ENCODE measurements around the gene AMY2A. TPM values are rescaled to one million over a fixed set of nuclear protein-coding genes. Genes with fewer than 3 reads are reported as not detected.
"Not testable (repeated sequence)": the region's sequence is repeated elsewhere in the genome, so short reads cannot be mapped to it uniquely, and the experiment has no call there.

AMY2A gene
- polyA plus RNA-seq = not detected

GRCh38 chr1:103616994-103617477 is at the start of gene AMY2A:
TSS of gene AMY2A (plus strand) at chr1:103617427. CDS start at chr1:103617441, 14 bp downstream.
- not testable (repeated sequence) for H3K27ac Mint-ChIP-seq; H3K4me1 Mint-ChIP-seq; H3K36me3 Mint-ChIP-seq; H3K4me3 Mint-ChIP-seq; DNase-seq; H3K27me3 Mint-ChIP-seq (ENCODE audit: low read depth in 3 of 3)
- H3K9me3 Mint-ChIP-seq = peaks cover 0 to 14% (median 3%) of the 10 kb centered on the region in 6 donors

DNA sequence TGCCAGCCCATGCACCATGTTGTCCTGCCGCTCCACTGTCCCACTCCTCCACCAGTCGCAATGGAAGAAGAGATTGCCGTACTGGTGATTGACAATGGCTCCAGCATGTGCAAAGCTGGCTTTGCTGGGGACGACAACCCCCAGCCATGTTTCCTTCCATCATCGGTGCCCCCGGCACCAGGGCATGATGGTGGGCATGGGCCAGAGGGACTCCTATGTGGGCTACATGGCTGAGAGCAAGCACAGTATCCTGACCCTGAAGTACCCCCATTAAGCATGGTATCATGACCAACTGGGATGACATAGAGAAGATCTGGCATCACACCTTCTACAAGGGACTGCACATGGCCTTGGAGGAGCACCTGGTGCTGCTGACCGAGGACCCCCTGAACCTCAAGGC is 47.7 kb upstream of the AMY2A start:
- no peaks in the 10 kb centered on the region for H3K4me1 Mint-ChIP-seq
- no peaks in the 10 kb centered on the region for H3K27me3 Mint-ChIP-seq (ENCODE audit: low read depth in 3 of 3)
- H3K4me3 Mint-ChIP-seq = no peak overlapping the region
- H3K36me3 Mint-ChIP-seq = peaks cover 16 to 47% (median 31%) of the 10 kb centered on the region in 3 donors
- DNase-seq = no peak
- no peak overlapping the region for H3K27ac Mint-ChIP-seq
- H3K9me3 Mint-ChIP-seq = no peaks in the 10 kb centered on the region

- H3K4me1 Mint-ChIP-seq; DNase-seq; H3K27me3 Mint-ChIP-seq (ENCODE audit: low read depth in 3 of 3); H3K27ac Mint-ChIP-seq; H3K9me3 Mint-ChIP-seq; H3K4me3 Mint-ChIP-seq: not testable (repeated sequence)
- peaks cover 21 to 55% (median 30%) of the 10 kb centered on the region in 3 donors for H3K36me3 Mint-ChIP-seq
Measured at GRCh38 chr1:103571289-103571688, 45.9 kb upstream of the AMY2A start, which contains the start of gene AMY2B. TSS of gene AMY2B (plus strand) at chr1:103571589. CDS start at chr1:103571603, 14 bp downstream.

DNA sequence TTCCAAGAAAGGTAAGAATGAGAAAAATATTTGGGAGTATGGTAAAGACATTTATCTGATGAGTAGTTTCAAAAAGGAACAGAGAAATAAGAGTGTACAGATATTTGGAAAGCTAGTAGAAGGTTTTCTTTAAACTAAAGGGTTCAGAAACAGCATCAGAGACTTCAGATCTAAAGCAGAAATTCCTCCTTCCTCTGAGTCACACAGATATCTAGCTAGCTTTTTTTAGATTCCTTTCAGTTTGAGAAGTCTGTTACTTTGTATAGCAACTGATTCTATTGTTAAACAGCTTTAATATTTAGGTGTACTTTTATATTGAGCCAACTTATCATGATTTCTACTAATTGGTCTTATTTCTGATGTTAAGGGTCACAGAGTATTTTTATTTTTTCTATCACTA is 41.2 kb upstream of the AMY2A start:
- Mint-ChIP-seq H3K9me3 (no peaks in the 10 kb centered on the region), H3K36me3 (peaks cover 33 to 60% (median 35%) of the 10 kb centered on the region in 3 donors), H3K27ac (no peak overlapping the region), H3K4me1 (no peaks in the 10 kb centered on the region), H3K4me3 (no peak overlapping the region), H3K27me3 (ENCODE audit: low read depth in 3 of 3) (no peaks in the 10 kb centered on the region)
- no peak for DNase-seq

DNA sequence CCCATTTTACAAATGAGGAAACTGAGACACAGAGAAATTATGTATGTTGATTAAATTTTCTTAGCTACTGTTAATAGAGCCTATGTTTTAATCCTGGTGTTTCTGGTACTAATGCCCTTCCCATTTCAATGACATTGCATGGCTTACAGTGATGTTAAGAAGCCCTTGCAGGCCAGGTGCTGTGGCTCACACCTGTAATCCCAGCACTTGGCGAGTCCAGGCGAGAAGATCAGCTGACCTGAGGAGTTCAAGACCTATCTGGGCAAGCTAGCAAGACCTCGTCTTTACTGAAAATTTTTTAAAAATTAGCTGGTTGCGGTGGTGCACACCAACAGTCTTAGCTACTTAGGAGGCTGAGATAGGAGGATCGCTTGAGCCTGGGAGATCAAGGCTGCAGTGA is 40.4 kb upstream of the AMY2A start:
- H3K36me3 Mint-ChIP-seq = peaks cover 33 to 58% (median 35%) of the 10 kb centered on the region in 3 donors
- H3K27me3 Mint-ChIP-seq (ENCODE audit: low read depth in 3 of 3); H3K9me3 Mint-ChIP-seq; DNase-seq; H3K4me3 Mint-ChIP-seq; H3K27ac Mint-ChIP-seq; H3K4me1 Mint-ChIP-seq: not testable (repeated sequence)

DNA sequence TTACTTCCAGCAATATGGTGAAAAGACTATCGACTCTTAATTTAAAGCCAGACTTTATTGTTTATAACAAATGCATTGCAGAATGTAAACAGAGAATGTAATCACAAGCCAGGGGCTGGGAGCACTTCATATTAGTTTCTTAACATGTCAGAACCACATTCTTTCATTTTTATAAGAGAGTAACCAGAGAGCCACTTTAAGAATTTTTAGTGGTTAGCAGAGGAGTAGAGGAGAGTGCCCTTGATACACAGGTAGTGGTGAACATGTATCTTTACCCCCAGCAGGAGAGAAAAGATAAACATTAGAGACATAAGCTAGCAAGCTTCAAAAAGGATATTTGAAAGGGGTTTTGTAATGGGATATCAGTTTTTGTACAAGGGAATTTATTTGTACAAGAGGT is 34.8 kb upstream of the AMY2A start:
- H3K4me3 Mint-ChIP-seq = no peak overlapping the region
- no peak for DNase-seq
- H3K27ac Mint-ChIP-seq = no peak overlapping the region
- H3K9me3 Mint-ChIP-seq = peaks cover 0 to 3% (median 0%) of the 10 kb centered on the region in 6 donors
- H3K27me3 Mint-ChIP-seq (ENCODE audit: low read depth in 3 of 3) = peaks cover 0 to under 1% (median 0%) of the 10 kb centered on the region in 3 donors
- no peaks in the 10 kb centered on the region for H3K4me1 Mint-ChIP-seq
- H3K36me3 Mint-ChIP-seq = peaks cover 9 to 20% (median 14%) of the 10 kb centered on the region in 3 donors

- H3K27me3 Mint-ChIP-seq (ENCODE audit: low read depth in 3 of 3) = peaks cover 0 to 2% (median 0%) of the 10 kb centered on the region in 3 donors
- H3K36me3 Mint-ChIP-seq = peaks cover 9 to 12% (median 9%) of the 10 kb centered on the region in 3 donors
- no peak for DNase-seq
- H3K9me3 Mint-ChIP-seq = peaks cover 0 to 6% (median 2%) of the 10 kb centered on the region in 6 donors
- H3K4me3 Mint-ChIP-seq = no peak overlapping the region
- no peak overlapping the region for H3K27ac Mint-ChIP-seq
- no peaks in the 10 kb centered on the region for H3K4me1 Mint-ChIP-seq
Measured at GRCh38 chr1:103583887-103584286, 33.3 kb upstream of the AMY2A start.

- Mint-ChIP-seq H3K36me3 (peaks cover 5 to 11% (median 7%) of the 10 kb centered on the region in 3 donors), H3K27ac (no peak overlapping the region), H3K27me3 (ENCODE audit: low read depth in 3 of 3) (peaks cover 0 to 4% (median 0%) of the 10 kb centered on the region in 3 donors), H3K4me1 (no peaks in the 10 kb centered on the region), H3K4me3 (no peak overlapping the region), H3K9me3 (peaks cover 0 to 9% (median 4%) of the 10 kb centered on the region in 6 donors)
- no peak for DNase-seq
Measured at GRCh38 chr1:103584537-103584936, 32.7 kb upstream of the AMY2A start.

DNA sequence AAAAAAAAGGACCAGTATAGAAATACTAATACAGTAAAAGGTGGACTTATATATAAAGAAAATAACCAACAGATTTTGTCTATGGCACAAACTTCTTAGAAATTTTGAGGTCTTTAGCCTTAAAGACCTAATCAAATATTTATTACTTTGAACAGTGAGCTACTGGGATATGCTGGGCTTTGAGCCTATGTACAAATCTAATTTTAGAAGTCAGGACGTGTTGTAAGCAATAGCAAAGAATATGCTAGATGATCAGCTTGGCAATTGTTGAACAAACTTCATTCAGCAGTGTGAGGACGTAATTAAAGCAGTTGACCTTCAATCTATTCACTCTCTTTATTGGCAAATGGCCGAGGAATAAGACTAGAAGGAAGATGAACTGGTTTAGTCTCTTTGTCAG is 14.5 kb upstream of the AMY2A start:
- H3K4me3 Mint-ChIP-seq; H3K27ac Mint-ChIP-seq; H3K4me1 Mint-ChIP-seq; H3K27me3 Mint-ChIP-seq (ENCODE audit: low read depth in 3 of 3); DNase-seq; H3K36me3 Mint-ChIP-seq; H3K9me3 Mint-ChIP-seq: not testable (repeated sequence)

- H3K4me3 Mint-ChIP-seq = no peak overlapping the region
- H3K9me3 Mint-ChIP-seq = peaks cover 0 to 17% (median 3%) of the 10 kb centered on the region in 6 donors
- no peaks in the 10 kb centered on the region for H3K27me3 Mint-ChIP-seq (ENCODE audit: low read depth in 3 of 3)
- no peak overlapping the region for H3K27ac Mint-ChIP-seq
- H3K4me1 Mint-ChIP-seq = no peaks in the 10 kb centered on the region
- DNase-seq = no peak
- no peaks in the 10 kb centered on the region for H3K36me3 Mint-ChIP-seq
Measured at GRCh38 chr1:103616362-103616761, 865 bp upstream of the AMY2A start.

DNA sequence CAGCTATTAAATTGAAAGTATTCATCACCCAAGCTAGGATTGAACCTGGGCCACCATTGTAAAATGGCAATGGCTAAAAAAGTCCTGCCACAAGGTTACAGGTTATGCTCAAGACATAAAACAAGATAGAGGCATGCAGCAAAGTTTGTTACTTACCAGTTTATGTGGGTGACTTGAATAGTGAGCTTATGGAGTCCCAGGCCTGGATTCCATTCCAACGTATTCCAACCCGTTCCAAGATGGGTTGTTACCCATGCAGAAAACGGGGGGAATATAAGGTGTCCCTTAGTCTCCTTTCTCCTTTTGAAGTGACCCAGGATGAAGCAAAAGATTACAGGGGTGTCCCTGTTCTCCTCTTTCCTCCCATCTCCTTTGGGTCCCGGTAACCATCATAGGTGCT is 10.2 kb downstream of the AMY2A start:
- H3K9me3 Mint-ChIP-seq; DNase-seq; H3K36me3 Mint-ChIP-seq; H3K4me3 Mint-ChIP-seq; H3K4me1 Mint-ChIP-seq; H3K27me3 Mint-ChIP-seq (ENCODE audit: low read depth in 3 of 3); H3K27ac Mint-ChIP-seq: not testable (repeated sequence)

DNA sequence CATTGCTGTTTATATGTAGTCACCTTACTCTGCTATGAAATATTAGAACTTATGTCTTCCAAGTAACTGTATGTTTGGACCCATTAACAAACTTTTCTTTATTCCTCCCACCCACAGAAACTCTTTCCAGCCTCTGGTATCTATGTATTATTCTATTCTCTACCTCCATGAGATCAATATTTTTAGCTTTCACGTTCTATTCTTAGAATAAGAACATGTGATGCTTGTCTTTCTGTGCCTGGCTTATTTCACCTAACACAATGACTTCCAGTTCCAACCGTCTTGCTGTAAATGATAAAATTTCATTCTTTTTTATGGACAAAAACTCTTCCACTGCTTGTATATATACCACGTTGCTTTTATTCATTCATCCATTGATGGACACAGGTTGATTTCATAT is 24.0 kb downstream of the AMY2A start:
- DNase-seq; H3K4me3 Mint-ChIP-seq; H3K4me1 Mint-ChIP-seq; H3K27me3 Mint-ChIP-seq (ENCODE audit: low read depth in 3 of 3); H3K27ac Mint-ChIP-seq; H3K36me3 Mint-ChIP-seq; H3K9me3 Mint-ChIP-seq: not testable (repeated sequence)

GRCh38 chr1:103643908-103644307 is 26.7 kb downstream of the AMY2A start:
- not testable (repeated sequence) for H3K27me3 Mint-ChIP-seq (ENCODE audit: low read depth in 3 of 3); H3K9me3 Mint-ChIP-seq; H3K4me3 Mint-ChIP-seq; H3K27ac Mint-ChIP-seq; H3K4me1 Mint-ChIP-seq; DNase-seq; H3K36me3 Mint-ChIP-seq

DNA sequence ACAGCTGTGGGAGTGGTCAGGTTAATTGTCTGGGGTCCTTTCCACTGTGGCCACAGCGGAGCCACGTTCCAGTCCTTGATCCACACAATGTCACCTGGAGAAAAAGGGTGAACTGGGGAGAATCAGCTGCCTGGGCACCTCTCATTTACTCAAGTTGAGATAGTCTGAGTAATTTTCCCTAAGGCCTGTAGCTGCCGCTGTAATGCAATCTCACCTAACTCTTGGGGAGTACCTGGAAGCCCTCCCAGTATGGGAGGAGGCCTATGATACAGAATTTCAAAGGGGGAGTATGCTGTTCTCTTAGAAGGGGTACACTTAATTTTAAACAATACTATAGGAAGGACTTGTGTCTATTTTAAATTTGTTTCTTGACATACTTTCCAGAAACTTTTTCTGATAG is 33.1 kb downstream of the AMY2A start:
- DNase-seq; H3K27me3 Mint-ChIP-seq (ENCODE audit: low read depth in 3 of 3); H3K4me1 Mint-ChIP-seq; H3K4me3 Mint-ChIP-seq; H3K27ac Mint-ChIP-seq; H3K9me3 Mint-ChIP-seq; H3K36me3 Mint-ChIP-seq: not testable (repeated sequence)

DNA sequence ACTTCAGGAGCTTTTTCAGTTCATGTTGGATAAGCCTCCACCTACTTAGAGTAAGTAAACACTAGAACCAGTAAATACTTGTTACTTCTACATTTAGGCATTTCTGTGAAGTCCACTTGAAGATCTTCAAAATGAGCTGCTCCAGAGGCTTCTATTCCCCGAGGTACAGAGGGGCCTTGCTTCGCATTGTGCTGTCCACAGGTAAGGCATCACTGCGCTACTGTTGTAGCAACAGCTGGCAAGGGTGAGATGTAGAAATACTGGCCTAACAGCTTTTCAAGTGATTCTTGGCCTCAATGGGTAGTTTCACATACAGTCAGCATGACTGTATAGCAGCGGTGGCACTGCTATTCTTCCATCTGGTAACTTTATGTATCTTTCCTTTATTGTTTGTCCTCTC is 33.7 kb downstream of the AMY2A start:
- H3K36me3 Mint-ChIP-seq; H3K4me1 Mint-ChIP-seq; DNase-seq; H3K9me3 Mint-ChIP-seq; H3K27ac Mint-ChIP-seq; H3K27me3 Mint-ChIP-seq (ENCODE audit: low read depth in 3 of 3); H3K4me3 Mint-ChIP-seq: not testable (repeated sequence)

Data from immature natural killer cell (primary cell).